GM12878 (cell line): ENCODE results near the gene FAM81A. TPM values are rescaled to one million over a fixed set of nuclear protein-coding genes. Genes with fewer than 3 reads are reported as not detected.

Experiments
- ATF2 ChIP-seq: IDR thresholded peaks from 2 replicates; pipeline ENCODE4 v1.6.1; 2012; ENCODE audit warnings: low read length, inconsistent platforms
- CBX3 ChIP-seq: fragments of 200-600 bp; sonication (generic); IDR thresholded peaks from 2 replicates; pipeline ENCODE4 v1.6.1; 2016; ENCODE audit warnings: low read depth, borderline replicate concordance
- EGR1 ChIP-seq, 2 experiments: IDR thresholded peaks; 1 replicate in 1 of 2; 2 replicates in 1 of 2; pipeline ENCODE4 v1.6.1; 2011 to 2012; ENCODE audit warnings: low read depth in 2 of 2, low read length in 2 of 2, borderline replicate concordance in 1 of 2, mild to moderate bottlenecking in 1 of 2, moderate library complexity in 1 of 2
- ESRRA ChIP-seq: IDR thresholded peaks from 2 replicates; pipeline ENCODE4 v1.6.1; 2012; ENCODE audit warnings: mild to moderate bottlenecking, low read length, improper control_type of control experiment
- IKZF2 ChIP-seq, 2 experiments: fragments of 450-650 bp; IDR thresholded peaks; 2 replicates each; pipeline ENCODE4 v1.6.1; 2017; ENCODE audit warnings: mild to moderate bottlenecking in 2 of 2, moderate library complexity in 2 of 2
- IRF5 ChIP-seq: fragments of 450-650 bp; IDR thresholded peaks from 2 replicates; pipeline ENCODE4 v1.6.1; 2017; ENCODE audit warnings: borderline replicate concordance
- NFIC ChIP-seq: IDR thresholded peaks from 2 replicates; pipeline ENCODE4 v1.6.1; 2012; ENCODE audit warnings: low read depth, mild to moderate bottlenecking, inconsistent platforms, low read length, moderate library complexity
- NFXL1 ChIP-seq: fragments of 450-650 bp; IDR thresholded peaks from 2 replicates; pipeline ENCODE4 v1.6.1; 2017; ENCODE audit warnings: antibody characterized with exemption, mild to moderate bottlenecking, borderline replicate concordance
- NKRF ChIP-seq: fragments of 450-650 bp; conservative IDR thresholded peaks from 2 replicates; pipeline ENCODE4 v1.6.1; 2017; ENCODE audit warnings: mild to moderate bottlenecking, moderate library complexity
- PAX5 ChIP-seq: IDR thresholded peaks from 2 replicates; pipeline ENCODE4 v1.6.1; 2011; ENCODE audit warnings: low read depth, low read length, borderline replicate concordance
- PKNOX1 ChIP-seq: fragments of 450-650 bp; IDR thresholded peaks from 2 replicates; pipeline ENCODE4 v1.6.1; 2016; ENCODE audit warnings: mild to moderate bottlenecking
- RAD51 ChIP-seq: fragments of 450-650 bp; IDR thresholded peaks from 2 replicates; pipeline ENCODE4 v1.6.1; 2016; ENCODE audit warnings: moderate library complexity, mild to moderate bottlenecking, inconsistent platforms
- RCOR1 ChIP-seq: conservative IDR thresholded peaks from 2 replicates; pipeline ENCODE4 v1.6.1; 2012; ENCODE audit warnings: low read depth, low read length, improper control_type of control experiment
- RFX5 ChIP-seq: IDR thresholded peaks from 2 replicates; pipeline ENCODE4 v1.6.1; 2011; ENCODE audit warnings: low read depth, low read length, improper control_type of control experiment
- SMAD5 ChIP-seq: IDR thresholded peaks from 2 replicates; pipeline ENCODE4 v1.6.1; 2016; ENCODE audit warnings: antibody characterized with exemption, low read depth
- SMC3 ChIP-seq: IDR thresholded peaks from 2 replicates; pipeline ENCODE4 v1.6.1; 2011; ENCODE audit warnings: low read length, improper control_type of control experiment, borderline replicate concordance
- TAF1 ChIP-seq: IDR thresholded peaks from 2 replicates; pipeline ENCODE4 v1.6.1; 2011; ENCODE audit warnings: mild to moderate bottlenecking, low read depth, low read length, borderline replicate concordance
- TCF7 ChIP-seq: IDR thresholded peaks from 2 replicates; pipeline ENCODE4 v1.6.1; 2014; ENCODE audit warnings: antibody characterized with exemption, borderline replicate concordance
- ZBED1 ChIP-seq: IDR thresholded peaks from 2 replicates; pipeline ENCODE4 v1.6.1; 2016; ENCODE audit warnings: borderline replicate concordance
- ZNF207 ChIP-seq: fragments of 450-650 bp; IDR thresholded peaks from 2 replicates; pipeline ENCODE4 v1.6.1; 2014; ENCODE audit warnings: antibody characterized with exemption, mild to moderate bottlenecking, borderline replicate concordance
- ZNF384 ChIP-seq: IDR thresholded peaks from 2 replicates; pipeline ENCODE4 v1.6.1; 2012; ENCODE audit warnings: low read depth, mild to moderate bottlenecking, low read length, improper control_type of control experiment, borderline replicate concordance
- polyA plus RNA-seq, 11 experiments: library from polyadenylated mRNA; depleted of rRNA in 4 of 11; unstranded in 6 of 11; stranded (reverse) in 5 of 11; fragments of >200 nt; fragmentation: Nextera tagmentation in 4 of 11; fragmentation: Illumina TruSeq in 1 of 11; extraction: Ambion mirVana in 4 of 11; extraction: Trizol in 1 of 11; gene quantifications; 1 replicate in 1 of 11; 2 replicates in 10 of 11; pipeline versions ENCODE4 v1.2.1 to v1.2.3, GENCODE V29; 2011 to 2016; ENCODE audit warnings: inconsistent platforms in 2 of 11, missing spikeins in 2 of 11, low read depth in 1 of 11
- total RNA-seq, 4 experiments: library from RNA; depleted of rRNA in 3 of 4; stranded (reverse); fragments of >200 nt in 3 of 4; fragmentation: Illumina TruSeq in 1 of 4; extraction: Trizol in 1 of 4; gene quantifications; 2 replicates each; pipeline versions ENCODE4 v1.2.1 to v1.2.3, GENCODE V29; 2013 to 2021
- TF ChIP-seq, protein P1 (sequence below): IDR thresholded peaks from 2 replicates; pipeline ENCODE4 v1.6.1; 2011; ENCODE audit warnings: low read depth, low read length, improper control_type of control experiment, borderline replicate concordance
- TF ChIP-seq, protein P2 (sequence below): IDR thresholded peaks from 2 replicates; pipeline ENCODE4 v1.6.1; 2011; ENCODE audit warnings: borderline replicate concordance, low read depth, mild to moderate bottlenecking, moderate library complexity, mixed read lengths, low read length; ENCODE audit not compliant: insufficient read depth; ENCODE audit errors: extremely low read length

FAM81A gene
- total and polyA plus RNA-seq, 10 of the 15 experiments (the other 5 are each of a cell fraction or from before 2014, with no cell fraction given), result 0.18 to 34.5 (median 16.2) TPM

GRCh38 chr15:59399465-59400102 is 38.4 kb upstream of the FAM81A start (continued):
- TF ChIP-seq EGR1 (IDR thresholded peaks at IDR 0.05; ENCODE audit: borderline replicate concordance in 1 of 2, low read depth in 2 of 2, low read length in 2 of 2) (peak in 1 of 2 experiments; percentile 52; a peak in 1 of 3 replicates), CBX3 (no peak), PAX5 (peak; percentile 95), RFX5 (no peak), ESRRA (no peak), SMC3 (peak; percentile 19; the same call in 1 of the 2 replicates), TAF1 (peak; percentile 7; the same call in 1 of the 2 replicates), ZNF207 (no peak), NFXL1 (no peak), PKNOX1 (no peak), NFIC (peak; percentile 86), NKRF (no peak), IKZF2 (IDR thresholded peaks at IDR 0.05) (peak; percentile 92 to 94), RCOR1 (peak; percentile 94; the same call in 1 of the 2 replicates), ZNF384 (no peak), ATF2 (peak; percentile 72; the same call in 1 of the 2 replicates), SMAD5 (no peak), ZBED1 (no peak), RAD51 (no peak), TCF7 (no peak), IRF5 (no peak)
- TF ChIP-seq, protein P1, sequence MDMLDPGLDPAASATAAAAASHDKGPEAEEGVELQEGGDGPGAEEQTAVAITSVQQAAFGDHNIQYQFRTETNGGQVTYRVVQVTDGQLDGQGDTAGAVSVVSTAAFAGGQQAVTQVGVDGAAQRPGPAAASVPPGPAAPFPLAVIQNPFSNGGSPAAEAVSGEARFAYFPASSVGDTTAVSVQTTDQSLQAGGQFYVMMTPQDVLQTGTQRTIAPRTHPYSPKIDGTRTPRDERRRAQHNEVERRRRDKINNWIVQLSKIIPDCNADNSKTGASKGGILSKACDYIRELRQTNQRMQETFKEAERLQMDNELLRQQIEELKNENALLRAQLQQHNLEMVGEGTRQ, result no peak; the same call in 1 of the 2 replicates
- TF ChIP-seq, protein P2, sequence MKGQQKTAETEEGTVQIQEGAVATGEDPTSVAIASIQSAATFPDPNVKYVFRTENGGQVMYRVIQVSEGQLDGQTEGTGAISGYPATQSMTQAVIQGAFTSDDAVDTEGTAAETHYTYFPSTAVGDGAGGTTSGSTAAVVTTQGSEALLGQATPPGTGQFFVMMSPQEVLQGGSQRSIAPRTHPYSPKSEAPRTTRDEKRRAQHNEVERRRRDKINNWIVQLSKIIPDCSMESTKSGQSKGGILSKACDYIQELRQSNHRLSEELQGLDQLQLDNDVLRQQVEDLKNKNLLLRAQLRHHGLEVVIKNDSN, result no peak
